ENCODE measurements around the gene MAPK10.
"Not testable (repeated sequence)": the region's sequence is repeated elsewhere in the genome, so short reads cannot be mapped to it uniquely, and the experiment has no call there.

MAPK10 gene

DNA sequence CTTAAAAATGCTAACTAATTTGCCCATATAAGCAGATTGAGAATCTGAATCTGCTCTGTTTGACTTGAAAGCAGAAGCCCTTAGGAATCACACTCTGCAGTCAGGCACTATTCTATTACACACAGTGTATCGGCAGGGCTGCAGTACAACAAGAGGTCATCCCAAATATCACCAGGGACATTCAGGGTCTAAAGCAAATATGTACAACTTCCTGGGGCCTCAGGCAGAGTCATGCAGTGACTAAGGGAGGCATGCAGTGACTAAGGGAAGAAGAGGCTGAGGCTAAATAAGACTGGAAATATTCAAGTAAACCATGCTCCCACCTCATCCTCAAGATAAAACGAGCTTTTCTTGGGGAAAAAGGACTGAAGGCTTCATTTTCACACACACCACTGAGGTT is 20.9 kb downstream of the MAPK10 start:
- DNase-seq (ENCODE audit: low spot score), result peak; percentile 93

- no peak for DNase-seq (ENCODE audit: low spot score)
These were observed 21.3 kb downstream of the MAPK10 start for GRCh38 chr4:86338521-86338920.

DNA sequence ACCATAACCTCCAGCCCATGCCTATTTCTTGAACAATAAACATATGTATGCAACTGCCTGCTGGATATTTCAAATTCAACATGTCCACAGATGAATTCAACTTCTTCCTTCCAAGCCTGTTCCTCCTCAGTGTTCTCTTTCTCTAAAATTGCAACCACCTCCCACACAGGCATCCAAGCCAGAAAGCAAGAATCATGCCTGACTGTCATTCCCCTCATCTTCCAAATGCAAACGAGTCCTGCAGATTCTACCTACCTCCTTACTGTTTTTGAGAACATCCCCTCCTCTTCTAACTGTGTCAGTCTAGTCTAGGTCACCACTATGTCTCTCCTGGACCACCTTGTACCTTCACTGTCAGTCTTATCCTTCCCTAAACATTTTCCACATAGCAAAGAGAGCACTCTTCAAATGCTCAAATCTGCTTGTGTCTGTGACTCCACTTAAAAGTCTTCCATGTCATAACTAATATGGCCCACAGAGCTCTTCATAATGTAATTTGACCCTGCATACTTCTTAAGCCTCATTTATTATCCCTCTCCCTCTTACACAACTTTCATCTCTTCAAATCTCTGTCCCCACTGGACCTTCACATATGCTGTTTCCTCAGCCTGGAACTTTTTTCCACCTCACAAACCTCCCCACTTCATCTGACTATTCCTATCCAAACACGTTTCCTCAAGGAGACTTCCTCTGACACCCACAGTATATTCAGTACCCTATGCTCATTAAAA is 25.7 kb downstream of the MAPK10 start:
- no peak for DNase-seq (ENCODE audit: low spot score)

GRCh38 chr4:86333236-86333635 is 26.6 kb downstream of the MAPK10 start:
- DNase-seq (ENCODE audit: low spot score), result no peak

- no peak for DNase-seq (ENCODE audit: low spot score)
These were observed 28.7 kb downstream of the MAPK10 start for GRCh38 chr4:86330961-86331742.

DNA sequence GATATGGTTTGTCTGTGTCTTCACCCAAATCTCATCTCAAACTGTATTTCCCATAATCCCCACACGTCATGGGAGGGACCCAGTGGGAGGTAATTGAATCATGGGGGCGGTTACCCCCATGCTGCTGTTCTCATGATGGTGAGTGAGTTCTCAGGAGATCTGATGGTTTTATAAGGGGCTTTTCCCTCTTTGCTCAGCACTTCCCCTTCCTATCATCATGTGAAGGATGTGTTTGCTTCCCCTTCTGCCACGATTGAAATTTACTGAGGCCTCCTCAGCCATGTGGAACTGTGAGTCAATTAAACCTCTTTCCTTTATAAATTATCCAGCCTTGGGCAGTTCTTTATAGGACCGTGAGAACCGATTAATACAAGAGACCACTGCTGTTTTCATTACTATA is 29.4 kb downstream of the MAPK10 start:
- not testable (repeated sequence) for DNase-seq (ENCODE audit: low spot score)

DNA sequence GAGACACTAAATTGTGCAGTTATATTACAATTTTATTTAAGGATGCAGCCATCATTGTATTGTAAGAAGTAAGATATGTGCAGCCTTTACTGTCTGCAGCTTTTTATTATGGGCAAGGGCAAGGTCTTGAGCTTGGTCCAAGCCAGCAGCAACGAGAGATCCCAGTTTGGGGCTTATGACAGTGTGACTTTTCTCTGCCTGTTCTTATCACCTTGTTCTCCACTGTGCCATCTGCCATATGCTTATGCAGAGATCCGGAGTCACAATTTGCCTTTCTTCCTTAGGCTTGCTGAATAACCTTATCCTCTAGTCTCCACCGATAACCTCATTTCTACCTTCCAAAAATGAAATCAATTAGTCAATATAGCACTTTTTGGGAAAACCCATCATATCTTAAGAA is 30.4 kb downstream of the MAPK10 start:
- no peak for DNase-seq (ENCODE audit: low spot score)

GRCh38 chr4:86326400-86326799 is 33.5 kb downstream of the MAPK10 start:
- no peak for DNase-seq (ENCODE audit: low spot score)

- DNase-seq (ENCODE audit: low spot score), result no peak
These were observed 40.5 kb downstream of the MAPK10 start for GRCh38 chr4:86319390-86319789.

DNA sequence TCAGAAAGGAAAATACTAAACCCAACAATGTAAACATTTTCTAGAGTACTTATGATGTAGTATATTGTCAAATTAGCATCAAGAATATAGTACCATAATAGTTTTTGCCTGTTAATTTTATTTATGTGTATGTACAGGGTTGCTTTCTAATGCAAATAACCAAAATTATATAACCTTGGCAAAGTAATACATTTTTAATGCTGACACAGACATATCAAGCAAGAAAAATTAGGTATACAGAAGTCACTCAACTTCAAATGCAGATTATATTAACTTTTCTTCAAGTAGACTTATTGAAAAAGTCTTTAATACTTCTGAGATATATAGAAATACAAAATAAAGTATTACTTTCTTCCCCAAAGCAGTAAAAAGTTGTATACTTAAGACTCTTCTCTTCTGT is 44.3 kb downstream of the MAPK10 start:
- DNase-seq (ENCODE audit: low spot score), result no peak

- DNase-seq (ENCODE audit: low spot score), result no peak
These were observed 46.2 kb downstream of the MAPK10 start for GRCh38 chr4:86313656-86314055.

DNA sequence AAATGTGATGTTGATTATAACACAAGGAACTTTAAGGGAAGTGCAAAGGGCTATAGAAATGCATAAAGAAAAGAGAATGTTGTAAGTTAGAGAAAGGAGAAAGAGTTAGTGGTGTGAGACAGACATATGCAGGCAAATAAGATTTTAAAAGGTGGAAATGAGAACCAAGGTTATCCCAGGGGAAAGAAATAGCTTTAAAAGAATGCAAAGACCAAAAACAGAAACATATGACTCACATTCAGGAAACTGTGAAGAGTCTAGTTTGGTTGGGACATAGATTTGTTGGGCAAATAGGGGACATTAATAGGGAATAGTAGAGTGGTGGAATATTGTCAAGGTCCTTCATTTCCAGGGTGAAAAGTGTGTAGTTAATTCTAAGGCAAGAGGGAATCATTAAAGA is 52.4 kb downstream of the MAPK10 start:
- DNase-seq (ENCODE audit: low spot score), result peak; percentile 20

DNA sequence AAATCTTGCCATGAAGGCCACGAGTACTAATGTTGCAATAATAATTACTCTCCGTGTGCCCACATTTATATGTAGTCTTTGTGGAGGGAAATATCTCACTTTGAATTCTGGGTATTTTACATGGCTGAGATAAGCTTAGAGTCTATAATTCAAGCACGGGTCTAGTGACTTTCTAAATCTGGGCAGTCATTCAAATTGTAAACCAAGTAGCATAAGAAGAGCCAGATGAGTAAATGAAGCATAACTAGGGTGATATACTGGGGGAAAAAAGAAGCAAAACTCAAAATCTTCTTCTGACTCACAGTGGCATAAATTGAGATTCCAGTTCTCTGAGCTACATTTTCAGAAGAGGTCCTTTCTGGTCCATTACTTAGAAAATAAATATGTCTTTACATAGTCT is 53.0 kb downstream of the MAPK10 start:
- DNase-seq (ENCODE audit: low spot score), result peak; percentile 49

- no peak for DNase-seq (ENCODE audit: low spot score)
These were observed 57.0 kb downstream of the MAPK10 start for GRCh38 chr4:86302830-86303229.

- peak; percentile 88 for DNase-seq (ENCODE audit: low spot score)
These were observed 57.6 kb downstream of the MAPK10 start for GRCh38 chr4:86302251-86302650.

DNA sequence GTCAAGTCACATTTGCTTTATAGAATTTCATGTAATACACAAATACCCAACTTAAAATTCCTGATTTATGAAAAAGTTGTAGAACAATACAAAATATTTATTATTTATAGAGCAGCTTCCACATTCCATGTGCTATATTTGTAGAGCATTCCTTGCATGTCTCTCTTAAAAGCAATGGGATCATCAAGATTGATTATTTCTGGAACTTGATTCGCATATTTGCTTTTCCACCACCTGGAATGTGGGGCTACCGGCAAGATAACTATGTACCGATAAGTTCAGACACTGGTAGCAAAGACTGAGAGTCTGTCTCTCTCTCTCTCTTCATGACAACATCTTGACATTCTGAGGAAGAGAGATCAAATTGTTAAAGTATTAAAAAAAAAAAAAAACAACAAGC is 59.3 kb downstream of the MAPK10 start:
- DNase-seq (ENCODE audit: low spot score), result peak; percentile 1

DNA sequence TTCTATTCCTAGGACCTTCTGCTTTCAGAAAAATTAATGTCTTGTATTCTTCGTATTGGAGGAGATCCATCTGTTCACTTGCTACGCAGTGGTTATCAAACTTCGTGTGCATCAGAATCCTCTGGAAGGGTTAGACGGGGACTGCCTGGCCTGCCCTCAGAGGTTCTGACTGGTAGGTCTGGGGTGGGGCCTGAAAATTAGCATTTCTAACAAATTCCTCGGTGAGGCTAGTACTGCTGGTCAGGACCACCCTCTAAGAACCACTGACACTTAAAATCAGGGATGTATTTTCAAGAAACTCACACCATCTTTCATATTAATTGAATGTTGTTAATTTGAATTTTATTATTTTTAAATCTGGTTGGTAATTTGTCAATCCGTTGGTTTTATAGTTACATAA is 63.0 kb downstream of the MAPK10 start:
- no peak for DNase-seq (ENCODE audit: low spot score)

GRCh38 chr4:86294883-86295282 is 65.0 kb downstream of the MAPK10 start:
- no peak for DNase-seq (ENCODE audit: low spot score)

DNA sequence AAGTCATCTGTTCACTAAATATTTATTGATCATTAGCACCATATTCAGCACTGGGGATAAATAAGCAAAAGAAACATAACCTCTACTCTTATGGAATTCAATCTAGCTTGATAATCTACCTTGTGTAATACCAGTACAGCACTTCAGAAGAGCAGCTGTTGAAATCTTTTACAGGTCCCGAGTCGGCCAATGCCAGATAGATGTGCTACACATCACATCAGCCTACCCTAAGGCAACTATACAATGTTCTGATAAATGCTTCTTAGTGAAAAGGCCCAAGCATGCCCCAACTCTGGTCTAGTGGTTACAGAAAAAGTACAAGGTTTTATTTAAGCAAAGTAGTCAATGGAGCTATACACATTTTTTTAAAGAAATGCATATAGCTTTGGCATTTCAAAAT is 68.7 kb downstream of the MAPK10 start:
- no peak for DNase-seq (ENCODE audit: low spot score)

DNA sequence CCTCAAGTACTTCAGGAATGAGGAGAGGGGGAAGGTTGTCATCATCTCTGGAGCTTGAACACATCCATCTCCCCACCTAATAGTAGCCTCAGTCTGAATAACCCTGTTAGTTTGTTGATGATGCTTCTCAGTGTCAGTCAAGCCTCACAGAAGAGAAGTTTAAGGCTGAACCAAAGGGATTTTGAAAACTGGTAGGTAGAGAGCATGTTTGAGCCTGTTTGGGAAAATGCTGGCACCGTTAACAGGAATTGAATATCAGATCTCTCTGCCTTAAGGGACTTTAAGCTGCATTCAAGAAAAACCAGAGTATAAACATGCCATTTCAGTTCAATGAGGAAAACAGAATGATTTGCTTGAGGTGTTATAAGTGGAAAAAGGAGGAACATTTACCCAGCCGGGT is 73.1 kb downstream of the MAPK10 start:
- DNase-seq (ENCODE audit: low spot score), result no peak

- DNase-seq (ENCODE audit: low spot score), result no peak
These were observed 76.5 kb downstream of the MAPK10 start for GRCh38 chr4:86283371-86283770.

GRCh38 chr4:86280246-86280645 is 79.6 kb downstream of the MAPK10 start:
- no peak for DNase-seq (ENCODE audit: low spot score)

DNA sequence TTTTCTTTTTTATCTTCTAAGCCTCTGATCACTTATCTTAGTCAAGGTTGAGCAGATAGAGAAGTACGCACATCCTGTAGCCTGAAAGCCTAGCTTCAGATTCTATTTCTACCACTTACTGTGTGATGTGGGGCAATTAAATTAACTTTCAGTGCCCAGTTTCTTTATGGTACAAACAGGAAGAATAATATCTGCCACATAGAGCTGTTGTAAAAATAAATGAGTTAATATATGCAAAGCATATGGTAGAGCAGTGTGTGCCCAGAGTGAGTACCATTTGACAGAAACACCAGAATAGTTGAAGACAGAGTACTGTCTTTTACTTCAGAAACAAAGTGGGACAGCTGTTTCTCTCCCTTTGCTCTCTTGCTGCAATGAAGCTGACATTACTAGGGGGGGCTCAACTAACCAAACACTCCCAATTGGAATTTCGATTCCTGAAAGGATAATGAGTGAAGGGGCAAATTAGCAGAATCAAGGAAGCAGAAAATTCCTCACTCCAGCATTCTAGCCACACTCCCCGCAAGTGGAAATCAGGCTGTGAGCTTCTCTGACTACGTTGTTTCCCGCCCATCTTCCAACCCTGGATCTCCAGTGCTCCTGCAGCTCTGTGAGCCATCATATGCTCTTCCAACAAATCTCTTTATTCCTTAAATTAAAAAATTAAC is 80.4 kb downstream of the MAPK10 start:
- no peak for DNase-seq (ENCODE audit: low spot score)
